ENCODE results near the gene DGKI. TPM values are rescaled to one million over a fixed set of nuclear protein-coding genes. Genes with fewer than 3 reads are reported as not detected.
A peak's percentile ranks its signal among the peaks of the same experiment; 100 is the strongest.

The DGKI gene
- total RNA-seq, 4 donors from 2014 or later: 0.42 to 6.2 (median 2.0) TPM

- WGBS: 42% methylated on average over 18 of the region's 18 CpGs
- Histone ChIP-seq H3K36me3 (no peaks in the 10 kb centered on the region), H3K27me3 (peaks cover 48% of the 10 kb centered on the region), H3K9me3 (no peaks in the 10 kb centered on the region), H3K4me3 (peak overlapping the region; percentile 39), H3K4me1 (peaks cover 13% of the 10 kb centered on the region), H3K27ac (no peak overlapping the region)
- DNase-seq (ENCODE audit: low spot score in 2 of 2): no peak
- TF ChIP-seq POLR2AphosphoS5 (IDR thresholded peaks at IDR 0.05) (no peak), EP300 (IDR thresholded peaks at IDR 0.05) (no peak), POLR2A (IDR thresholded peaks at IDR 0.05) (no peak)
These were observed 835 bp upstream of the DGKI start for GRCh38 chr7:137847568-137848050.

DNA sequence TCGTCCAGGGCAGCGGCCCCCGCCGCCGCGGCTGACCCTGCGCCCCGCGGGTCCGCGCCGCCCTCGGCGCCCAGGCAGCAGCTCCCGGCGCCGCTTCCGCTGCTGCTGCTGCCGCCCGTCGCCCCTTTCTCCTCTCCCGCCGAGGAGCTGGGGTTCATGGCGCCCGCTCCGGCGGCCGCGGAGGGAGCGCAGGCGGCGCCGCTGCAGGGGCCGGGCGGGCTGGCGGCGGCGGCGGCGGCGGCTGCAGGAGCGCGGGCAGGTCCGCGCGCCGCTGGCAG lies 286 bp downstream of the DGKI start:
- Histone ChIP-seq H3K27ac (no peak overlapping the region), H3K36me3 (no peaks in the 10 kb centered on the region), H3K27me3 (peaks cover 48% of the 10 kb centered on the region), H3K4me3 (peak overlapping the region; percentile 39), H3K9me3 (no peaks in the 10 kb centered on the region), H3K4me1 (peaks cover 13% of the 10 kb centered on the region)
- DNase-seq (ENCODE audit: low spot score in 2 of 2): no peak
- no CpG with 5 or more reads among the region's 47 CpGs for WGBS
- TF ChIP-seq, protein P1, sequence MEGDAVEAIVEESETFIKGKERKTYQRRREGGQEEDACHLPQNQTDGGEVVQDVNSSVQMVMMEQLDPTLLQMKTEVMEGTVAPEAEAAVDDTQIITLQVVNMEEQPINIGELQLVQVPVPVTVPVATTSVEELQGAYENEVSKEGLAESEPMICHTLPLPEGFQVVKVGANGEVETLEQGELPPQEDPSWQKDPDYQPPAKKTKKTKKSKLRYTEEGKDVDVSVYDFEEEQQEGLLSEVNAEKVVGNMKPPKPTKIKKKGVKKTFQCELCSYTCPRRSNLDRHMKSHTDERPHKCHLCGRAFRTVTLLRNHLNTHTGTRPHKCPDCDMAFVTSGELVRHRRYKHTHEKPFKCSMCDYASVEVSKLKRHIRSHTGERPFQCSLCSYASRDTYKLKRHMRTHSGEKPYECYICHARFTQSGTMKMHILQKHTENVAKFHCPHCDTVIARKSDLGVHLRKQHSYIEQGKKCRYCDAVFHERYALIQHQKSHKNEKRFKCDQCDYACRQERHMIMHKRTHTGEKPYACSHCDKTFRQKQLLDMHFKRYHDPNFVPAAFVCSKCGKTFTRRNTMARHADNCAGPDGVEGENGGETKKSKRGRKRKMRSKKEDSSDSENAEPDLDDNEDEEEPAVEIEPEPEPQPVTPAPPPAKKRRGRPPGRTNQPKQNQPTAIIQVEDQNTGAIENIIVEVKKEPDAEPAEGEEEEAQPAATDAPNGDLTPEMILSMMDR (IDR thresholded peaks at IDR 0.05): no peak
- no peak for TF ChIP-seq EP300 (IDR thresholded peaks at IDR 0.05)
- TF ChIP-seq POLR2A (IDR thresholded peaks at IDR 0.05): no peak
- no peak for TF ChIP-seq POLR2AphosphoS5 (IDR thresholded peaks at IDR 0.05)

- 74% methylated on average over 8 of the region's 8 CpGs for WGBS
- H3K4me1 ChIP-seq: peaks cover 13% of the 10 kb centered on the region
- no peaks in the 10 kb centered on the region for H3K9me3 ChIP-seq
- no peak overlapping the region for H3K27ac ChIP-seq
- TF ChIP-seq, protein P1 (IDR thresholded peaks at IDR 0.05): no peak
- TF ChIP-seq POLR2A (IDR thresholded peaks at IDR 0.05) (no peak), POLR2AphosphoS5 (IDR thresholded peaks at IDR 0.05) (no peak), EP300 (IDR thresholded peaks at IDR 0.05) (no peak)
- H3K36me3 ChIP-seq: no peaks in the 10 kb centered on the region
- no peak for DNase-seq (ENCODE audit: low spot score in 2 of 2)
- H3K4me3 ChIP-seq: no peak overlapping the region
- peaks cover 48% of the 10 kb centered on the region for H3K27me3 ChIP-seq
These were observed 1.9 kb downstream of the DGKI start for GRCh38 chr7:137844677-137845425.

- Histone ChIP-seq H3K4me1 (no peaks in the 10 kb centered on the region), H3K27me3 (peaks cover 20% of the 10 kb centered on the region), H3K9me3 (no peaks in the 10 kb centered on the region), H3K36me3 (no peaks in the 10 kb centered on the region), H3K4me3 (no peak overlapping the region), H3K27ac (no peak overlapping the region)
- WGBS: 91% methylated on average over 6 of the region's 6 CpGs
- DNase-seq (ENCODE audit: low spot score in 2 of 2): no peak
- TF ChIP-seq, protein P1 (IDR thresholded peaks at IDR 0.05): no peak
- TF ChIP-seq POLR2A (IDR thresholded peaks at IDR 0.05) (no peak), EP300 (IDR thresholded peaks at IDR 0.05) (no peak), POLR2AphosphoS5 (IDR thresholded peaks at IDR 0.05) (no peak)
These were observed 6.6 kb downstream of the DGKI start for GRCh38 chr7:137839903-137840779.

DNA sequence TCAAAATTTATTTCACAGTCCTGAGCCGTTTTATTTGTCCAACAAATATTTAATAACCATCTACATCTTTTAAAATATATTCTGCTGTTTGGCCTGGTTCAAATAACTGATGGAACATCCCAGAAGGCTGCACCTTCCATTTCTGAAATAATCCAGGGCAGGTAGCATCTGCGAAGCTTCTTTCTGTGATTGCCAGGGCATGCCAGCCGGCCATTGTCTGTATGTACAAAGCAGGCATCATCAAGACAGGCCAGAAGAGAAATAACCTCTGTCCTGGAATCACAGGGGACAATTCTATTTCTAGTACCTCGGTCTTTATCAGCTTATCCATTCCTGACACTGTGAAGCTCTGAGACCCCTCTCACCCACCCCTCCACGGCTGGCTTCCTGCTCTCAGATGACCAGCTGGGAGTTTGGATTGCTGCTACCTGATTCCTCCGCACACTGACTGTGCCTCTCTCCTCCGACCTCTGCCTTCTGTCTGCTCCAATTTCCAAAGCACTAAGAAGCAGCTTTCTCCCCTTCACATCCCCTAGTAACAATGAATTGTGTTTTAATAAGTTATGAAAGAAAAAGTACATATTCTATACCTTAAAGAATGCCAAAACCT lies 8.0 kb downstream of the DGKI start:
- Histone ChIP-seq H3K9me3 (no peaks in the 10 kb centered on the region), H3K27me3 (peaks cover 7% of the 10 kb centered on the region), H3K4me3 (no peak overlapping the region), H3K4me1 (no peaks in the 10 kb centered on the region), H3K36me3 (no peaks in the 10 kb centered on the region), H3K27ac (no peak overlapping the region)
- no peak for DNase-seq (ENCODE audit: low spot score in 2 of 2)
- 85% methylated on average over 7 of the region's 7 CpGs for WGBS
- no peak for TF ChIP-seq POLR2AphosphoS5 (IDR thresholded peaks at IDR 0.05)
- no peak for TF ChIP-seq POLR2A (IDR thresholded peaks at IDR 0.05)
- TF ChIP-seq EP300 (IDR thresholded peaks at IDR 0.05): no peak
- TF ChIP-seq, protein P1 (IDR thresholded peaks at IDR 0.05): no peak

Measured in suprapubic skin (tissue), 4 donors.